IMR-90 (cell line): ENCODE data around the gene STOM. TPM values are rescaled to one million over a fixed set of nuclear protein-coding genes. Genes with fewer than 3 reads are reported as not detected.

ENCODE experiments used
- ATAC-seq: fragments of 200-7000 bp; cut with Tn5 transposase; 2 replicates; pipeline ENCODE4 v1.9.1; 2020; ENCODE audit warnings: low read depth, mild to moderate bottlenecking, moderate library complexity
- BruUV-seq: library from RNA; stranded (reverse); fragments of 400-500 nt; replicated peaks from 2 replicates; lab custom pipeline; 2021; lab: Mats Ljungman, UMichigan
- CTCF ChIA-PET: fragments of 300-600 bp; formaldehyde crosslinking; extraction: SDS; loops from one replicate; lab custom pipeline; 2021; ENCODE audit warnings: antibody characterized with exemption; lab: Yijun Ruan, JAX
- POLR2A ChIA-PET: fragments of 300-600 bp; sonication (Branson Sonifier 250); formaldehyde crosslinking; loops from one replicate; lab custom pipeline; 2022; ENCODE audit warnings: antibody characterized with exemption; ENCODE audit not compliant: unreplicated experiment; lab: Charles Lee
- DNase-seq: peaks from one replicate; pipeline ENCODE4 v3.0.0; 2013
- H2AFZ ChIP-seq: replicated peaks from 2 replicates; pipeline ENCODE3; 2013; ENCODE audit warnings: low read length, mild to moderate bottlenecking; ENCODE audit not compliant: poor library complexity
- H2AK5ac ChIP-seq: 2 replicates; pipeline ENCODE4 v1.6.1; 2013; ENCODE audit warnings: low read depth, low read length, inconsistent platforms
- H2AK9ac ChIP-seq: replicated peaks from 2 replicates; pipeline ENCODE3; 2013; ENCODE audit warnings: mild to moderate bottlenecking, low read depth, low read length, moderate library complexity; ENCODE audit not compliant: poor library complexity
- H2BK120ac ChIP-seq: 2 replicates; pipeline ENCODE4 v1.6.1; 2013; ENCODE audit warnings: low read depth, low read length, inconsistent platforms
- H2BK15ac ChIP-seq: 3 replicates; pipeline ENCODE4 v1.6.1; 2013; ENCODE audit warnings: low read depth, low read length, inconsistent platforms
- H2BK20ac ChIP-seq: 2 replicates; pipeline ENCODE4 v1.6.1; 2013; ENCODE audit warnings: low read depth, mild to moderate bottlenecking, inconsistent platforms, low read length, moderate library complexity
- H2BK5ac ChIP-seq: 2 replicates; pipeline ENCODE4 v1.6.1; 2013; ENCODE audit warnings: mild to moderate bottlenecking, low read depth, low read length, inconsistent platforms; ENCODE audit not compliant: poor library complexity, severe bottlenecking
- H3K14ac ChIP-seq: replicated peaks from 2 replicates; pipeline ENCODE4 v1.6.1; 2013; ENCODE audit warnings: low read depth, low read length, inconsistent platforms
- H3K18ac ChIP-seq: 2 replicates; pipeline ENCODE4 v1.6.1; 2013; ENCODE audit warnings: low read depth, low read length, control low read depth
- H3K23ac ChIP-seq: 2 replicates; pipeline ENCODE4 v1.6.1; 2013; ENCODE audit warnings: low read depth, low read length, inconsistent platforms
- H3K27ac ChIP-seq: 2 replicates; pipeline ENCODE4 v1.5.1; 2013; ENCODE audit warnings: mild to moderate bottlenecking, control low read depth, low read length; ENCODE audit not compliant: insufficient read depth
- H3K27me3 ChIP-seq: 2 replicates; pipeline ENCODE4 v1.6.1; 2013; ENCODE audit warnings: low read length; ENCODE audit not compliant: control insufficient read depth, insufficient read depth
- H3K36me3 ChIP-seq: 2 replicates; pipeline ENCODE4 v1.6.1; 2013; ENCODE audit warnings: low read length, mixed read lengths; ENCODE audit not compliant: control insufficient read depth, insufficient read depth
- H3K4ac ChIP-seq: 2 replicates; pipeline ENCODE4 v1.6.1; 2013; ENCODE audit warnings: low read depth, low read length, inconsistent platforms
- H3K4me1 ChIP-seq: 2 replicates; pipeline ENCODE4 v1.6.1; 2013; ENCODE audit warnings: low read length, mixed read lengths; ENCODE audit not compliant: control insufficient read depth, insufficient read depth
- H3K4me2 ChIP-seq: 2 replicates; pipeline ENCODE4 v1.6.1; 2013; ENCODE audit warnings: low read depth, mild to moderate bottlenecking, control low read depth, low read length, moderate library complexity
- H3K4me3 ChIP-seq: 2 replicates; pipeline ENCODE4 v1.5.1; 2013; ENCODE audit warnings: low read depth, mild to moderate bottlenecking, control low read depth, low read length, moderate library complexity; ENCODE audit not compliant: insufficient read depth
- H3K56ac ChIP-seq: 2 replicates; pipeline ENCODE4 v1.6.1; 2013; ENCODE audit warnings: low read length, inconsistent platforms; ENCODE audit not compliant: insufficient read depth; ENCODE audit errors: extremely low read depth
- H3K79me1 ChIP-seq, 2 experiments: 2 replicates each; pipeline ENCODE4 v1.6.1; 2013; ENCODE audit warnings: low read length in 2 of 2, inconsistent platforms in 1 of 2, low read depth in 1 of 2
- H3K9ac ChIP-seq: 2 replicates; pipeline ENCODE4 v1.6.1; 2013; ENCODE audit warnings: low read depth, low read length, control low read depth
- H3K9me1 ChIP-seq: 2 replicates; pipeline ENCODE4 v1.6.1; 2013; ENCODE audit warnings: low read length, inconsistent platforms; ENCODE audit not compliant: insufficient read depth
- H3K9me3 ChIP-seq: 2 replicates; pipeline ENCODE4 v1.6.1; 2013; ENCODE audit warnings: low read length; ENCODE audit not compliant: control insufficient read depth, insufficient read depth
- H4K20me1 ChIP-seq: 2 replicates; pipeline ENCODE4 v1.6.1; 2013; ENCODE audit warnings: low read length, inconsistent platforms; ENCODE audit not compliant: insufficient read depth
- H4K5ac ChIP-seq: 2 replicates; pipeline ENCODE4 v1.6.1; 2013; ENCODE audit warnings: mild to moderate bottlenecking, low read depth, low read length, control low read depth
- H4K8ac ChIP-seq, 2 experiments: 2 replicates each; pipeline ENCODE4 v1.6.1; 2013; ENCODE audit warnings: low read depth in 2 of 2, low read length in 2 of 2, control low read depth in 1 of 2, inconsistent platforms in 1 of 2
- H4K91ac ChIP-seq: 2 replicates; pipeline ENCODE4 v1.6.1; 2013; ENCODE audit warnings: low read depth, low read length, inconsistent platforms; ENCODE audit not compliant: insufficient read depth
- BHLHE40 ChIP-seq: fragments of 150-350 bp; IDR thresholded peaks from 2 replicates; pipeline ENCODE4 v1.6.1; 2016; ENCODE audit warnings: mild to moderate bottlenecking, low read depth, low read length
- CHD1 ChIP-seq: IDR thresholded peaks from 2 replicates; pipeline ENCODE4 v1.6.1; 2012; ENCODE audit warnings: low read depth, low read length, improper control_type of control experiment
- FOS ChIP-seq: fragments of 150-350 bp; IDR thresholded peaks from 2 replicates; pipeline ENCODE4 v1.6.1; 2016; ENCODE audit warnings: low read depth, low read length
- MAFK ChIP-seq: IDR thresholded peaks from 2 replicates; pipeline ENCODE4 v1.6.1; 2012; ENCODE audit warnings: low read depth, low read length, improper control_type of control experiment
- MAZ ChIP-seq: IDR thresholded peaks from 2 replicates; pipeline ENCODE4 v1.6.1; 2012; ENCODE audit warnings: low read depth, mild to moderate bottlenecking, low read length, improper control_type of control experiment, moderate library complexity, borderline replicate concordance
- MXI1 ChIP-seq: IDR thresholded peaks from 2 replicates; pipeline ENCODE4 v1.6.1; 2012; ENCODE audit warnings: low read depth, mild to moderate bottlenecking, low read length, moderate library complexity, borderline replicate concordance
- NFE2L2 ChIP-seq: fragments of 150-350 bp; IDR thresholded peaks from 2 replicates; pipeline ENCODE4 v1.6.1; 2016; ENCODE audit warnings: low read depth, mild to moderate bottlenecking, low read length
- POLR2A ChIP-seq: IDR thresholded peaks from 2 replicates; pipeline ENCODE4 v1.6.1; 2012; ENCODE audit warnings: mild to moderate bottlenecking, low read depth, low read length
- RAD21 ChIP-seq: IDR thresholded peaks from 2 replicates; pipeline ENCODE4 v1.6.1; 2012; ENCODE audit warnings: low read length, improper control_type of control experiment
- RCOR1 ChIP-seq: IDR thresholded peaks from 2 replicates; pipeline ENCODE4 v1.6.1; 2012; ENCODE audit warnings: mild to moderate bottlenecking, low read length, improper control_type of control experiment; ENCODE audit not compliant: insufficient replicate concordance
- RFX5 ChIP-seq: IDR thresholded peaks from 2 replicates; pipeline ENCODE4 v1.8.0; 2012; ENCODE audit warnings: low read depth, mild to moderate bottlenecking, low read length, moderate library complexity
- SMC3 ChIP-seq: fragments of 150-350 bp; IDR thresholded peaks from 2 replicates; pipeline ENCODE4 v1.6.1; 2016; ENCODE audit warnings: low read depth, mild to moderate bottlenecking, antibody characterized with exemption, low read length, moderate library complexity
- WGBS, 2 experiments: methylation state at CpG; one replicate each; pipeline versions ENCODE4 v1.1.5 to v1.1.7; 2013; ENCODE audit warnings: missing lambda C conversion rate in 2 of 2; ENCODE audit not compliant: insufficient read length in 1 of 2; ENCODE audit errors: extremely low coverage in 2 of 2; 5-methylcytosine and 5-hydroxymethylcytosine counted together
- dilution Hi-C: fragments of 300-500 bp; cut with HindIII; formaldehyde crosslinking; loops from one replicate; pipeline ENCODE4 v1.14.3; 2018; ENCODE audit warnings: low sequenced_read_pairs; ENCODE audit not compliant: unreplicated experiment
- in situ Hi-C: fragments of 300-500 bp; cut with MboI; formaldehyde crosslinking; loops from 3 replicates; pipeline ENCODE4 v1.14.3; 2019; ENCODE audit warnings: low sequenced_read_pairs, inconsistent platforms, mixed read lengths
- intact Hi-C: fragments of 100-400 bp; cut with micrococcal nuclease; formaldehyde crosslinking; loops from 2 replicates; pipeline ENCODE4 v1.10.0; 2022
- polyA plus RNA-seq, 3 experiments: library from polyadenylated mRNA; depleted of rRNA; stranded (reverse); fragments of >200 nt; gene quantifications; 2 replicates each; pipeline ENCODE4 v1.2.3, GENCODE V29; 2012; ENCODE audit warnings: low replicate concordance in 1 of 3
- total RNA-seq: library from RNA; depleted of rRNA; stranded (reverse); fragments of >200 nt; gene quantifications from 2 replicates; pipeline ENCODE4 v1.2.3, GENCODE V29; 2012
- TF ChIP-seq, protein P1 (sequence below): conservative IDR thresholded peaks from 2 replicates; pipeline ENCODE4 v1.5.1; 2012; ENCODE audit warnings: mild to moderate bottlenecking, low read depth, low read length, improper control_type of control experiment
- TF ChIP-seq, protein P2 (sequence below): fragments of 150-350 bp; IDR thresholded peaks from 2 replicates; pipeline ENCODE4 v1.6.1; 2017; ENCODE audit warnings: mild to moderate bottlenecking, antibody characterized with exemption, low read length, low read depth
- TF ChIP-seq, protein P3 (sequence below): fragments of 150-350 bp; IDR thresholded peaks from 2 replicates; pipeline ENCODE4 v1.6.1; 2016; ENCODE audit warnings: low read depth, mild to moderate bottlenecking, low read length, moderate library complexity, borderline replicate concordance

STOM gene
- total and polyA plus RNA-seq, 2 of the 4 experiments (the other 2 are of a cell fraction), result 78.4 to 84.8 TPM

DNA sequence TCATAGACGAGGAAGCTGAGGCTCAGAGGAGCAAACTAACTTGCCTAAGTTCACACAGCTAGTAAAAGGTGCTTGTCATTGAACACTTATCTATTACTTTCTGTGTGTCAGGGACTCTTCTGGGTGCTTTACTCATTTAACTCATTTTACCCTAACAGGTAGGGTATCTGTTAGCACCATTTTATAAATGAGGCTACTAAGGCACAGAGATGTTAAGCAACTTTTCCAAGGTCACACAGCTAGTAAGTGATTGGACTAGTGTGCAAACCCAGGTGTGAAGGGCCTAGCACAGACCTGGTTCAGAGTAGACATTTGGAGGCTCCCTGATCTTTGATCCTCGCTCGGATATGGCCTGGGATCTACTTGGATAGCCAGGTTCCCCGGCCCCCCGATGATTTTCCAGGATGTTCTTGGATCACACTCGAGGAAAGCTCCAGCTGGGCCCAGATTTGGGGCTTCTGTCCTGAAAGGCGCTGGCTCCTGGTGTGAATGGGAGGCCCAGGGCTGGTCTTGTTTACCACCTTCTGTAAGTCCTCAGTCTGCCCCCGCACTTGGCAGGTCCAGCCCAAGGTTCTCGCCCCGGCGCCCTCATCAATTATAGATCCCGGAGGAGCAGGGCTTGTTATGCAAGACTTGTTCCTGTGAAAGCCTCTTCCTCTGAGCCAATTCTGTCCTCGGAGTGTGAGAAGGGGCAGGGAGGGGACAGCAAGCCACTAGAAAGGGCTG, 64.6 kb downstream of the STOM start:
- H3K14ac ChIP-seq, result no peak overlapping the region
- POLR2A ChIA-PET, result no interaction called here
- TF ChIP-seq, protein P1, sequence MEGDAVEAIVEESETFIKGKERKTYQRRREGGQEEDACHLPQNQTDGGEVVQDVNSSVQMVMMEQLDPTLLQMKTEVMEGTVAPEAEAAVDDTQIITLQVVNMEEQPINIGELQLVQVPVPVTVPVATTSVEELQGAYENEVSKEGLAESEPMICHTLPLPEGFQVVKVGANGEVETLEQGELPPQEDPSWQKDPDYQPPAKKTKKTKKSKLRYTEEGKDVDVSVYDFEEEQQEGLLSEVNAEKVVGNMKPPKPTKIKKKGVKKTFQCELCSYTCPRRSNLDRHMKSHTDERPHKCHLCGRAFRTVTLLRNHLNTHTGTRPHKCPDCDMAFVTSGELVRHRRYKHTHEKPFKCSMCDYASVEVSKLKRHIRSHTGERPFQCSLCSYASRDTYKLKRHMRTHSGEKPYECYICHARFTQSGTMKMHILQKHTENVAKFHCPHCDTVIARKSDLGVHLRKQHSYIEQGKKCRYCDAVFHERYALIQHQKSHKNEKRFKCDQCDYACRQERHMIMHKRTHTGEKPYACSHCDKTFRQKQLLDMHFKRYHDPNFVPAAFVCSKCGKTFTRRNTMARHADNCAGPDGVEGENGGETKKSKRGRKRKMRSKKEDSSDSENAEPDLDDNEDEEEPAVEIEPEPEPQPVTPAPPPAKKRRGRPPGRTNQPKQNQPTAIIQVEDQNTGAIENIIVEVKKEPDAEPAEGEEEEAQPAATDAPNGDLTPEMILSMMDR, result no peak
- TF ChIP-seq MAZ (no peak), RFX5 (no peak), RAD21 (no peak), CHD1 (no peak), FOS (no peak), RCOR1 (no peak), MAFK (no peak), SMC3 (no peak), BHLHE40 (no peak), NFE2L2 (no peak), MXI1 (no peak), POLR2A (no peak)
- TF ChIP-seq, protein P2, sequence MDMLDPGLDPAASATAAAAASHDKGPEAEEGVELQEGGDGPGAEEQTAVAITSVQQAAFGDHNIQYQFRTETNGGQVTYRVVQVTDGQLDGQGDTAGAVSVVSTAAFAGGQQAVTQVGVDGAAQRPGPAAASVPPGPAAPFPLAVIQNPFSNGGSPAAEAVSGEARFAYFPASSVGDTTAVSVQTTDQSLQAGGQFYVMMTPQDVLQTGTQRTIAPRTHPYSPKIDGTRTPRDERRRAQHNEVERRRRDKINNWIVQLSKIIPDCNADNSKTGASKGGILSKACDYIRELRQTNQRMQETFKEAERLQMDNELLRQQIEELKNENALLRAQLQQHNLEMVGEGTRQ, result no peak
- TF ChIP-seq, protein P3, sequence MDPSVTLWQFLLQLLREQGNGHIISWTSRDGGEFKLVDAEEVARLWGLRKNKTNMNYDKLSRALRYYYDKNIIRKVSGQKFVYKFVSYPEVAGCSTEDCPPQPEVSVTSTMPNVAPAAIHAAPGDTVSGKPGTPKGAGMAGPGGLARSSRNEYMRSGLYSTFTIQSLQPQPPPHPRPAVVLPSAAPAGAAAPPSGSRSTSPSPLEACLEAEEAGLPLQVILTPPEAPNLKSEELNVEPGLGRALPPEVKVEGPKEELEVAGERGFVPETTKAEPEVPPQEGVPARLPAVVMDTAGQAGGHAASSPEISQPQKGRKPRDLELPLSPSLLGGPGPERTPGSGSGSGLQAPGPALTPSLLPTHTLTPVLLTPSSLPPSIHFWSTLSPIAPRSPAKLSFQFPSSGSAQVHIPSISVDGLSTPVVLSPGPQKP, result no peak

More for the DNA sequence above, 64.6 kb downstream of the STOM start:
- CTCF ChIA-PET, result interaction anchor here (1.2 kb wide), 1 partner anchor 14 kb away, joined by 3 read pairs; no protein-coding TSS in a partner anchor
- Histone ChIP-seq H3K9ac (no peak overlapping the region), H3K9me3 (no peaks in the 10 kb centered on the region), H2AK5ac (no peak overlapping the region), H2BK15ac (no peak overlapping the region), H4K8ac (no peak overlapping the region), H2BK5ac (no peak overlapping the region), H3K79me1 (peaks cover 12 to 38% of the 10 kb centered on the region in 2 experiments), H3K56ac (no peak overlapping the region), H2BK120ac (no peak overlapping the region), H3K4me3 (no peak overlapping the region), H3K23ac (no peak overlapping the region), H3K4me2 (no peak overlapping the region), H3K18ac (no peak overlapping the region), H3K36me3 (peaks cover 64% of the 10 kb centered on the region), H3K27ac (no peak overlapping the region), H4K91ac (no peak overlapping the region), H3K4me1 (no peaks in the 10 kb centered on the region), H4K20me1 (peaks cover 5% of the 10 kb centered on the region; the same call in 1 of the 2 replicates), H2AFZ (no peak overlapping the region), H3K4ac (no peak overlapping the region), H3K27me3 (no peaks in the 10 kb centered on the region), H4K5ac (no peak overlapping the region), H2AK9ac (no peak overlapping the region), H3K9me1 (peaks cover 5% of the 10 kb centered on the region; the same call in 1 of the 2 replicates), H2BK20ac (no peak overlapping the region)
- WGBS, 2 experiments, result 68% methylated on average over 6 of the region's 13 CpGs; no CpG with 5 or more reads in 1 of the 2 experiments
- in situ Hi-C loops (no loop called here), dilution Hi-C loops (no loop called here), intact Hi-C loops (no loop called here)
- no TSS peak for BruUV-seq
- DNase-seq, result no peak
- no peak for ATAC-seq
